PC-3 (cell line): ENCODE results near the gene CYP4F2.
"Not testable (repeated sequence)": the region's sequence is repeated elsewhere in the genome, so short reads cannot be mapped to it uniquely, and the experiment has no call there.

ENCODE experiments used
- EZH2 ChIP-seq: fragments of 300-600 bp; sonication (generic); IDR thresholded peaks from one replicate; pipeline ENCODE4 v1.6.1; 2017; ENCODE audit warnings: antibody characterized with exemption, mild to moderate bottlenecking, low read length; ENCODE audit not compliant: unreplicated experiment
- EZH2phosphoT487 ChIP-seq: fragments of 300-600 bp; sonication (generic); IDR thresholded peaks from 2 replicates; pipeline ENCODE4 v1.6.1; 2018; ENCODE audit warnings: mild to moderate bottlenecking, antibody characterized with exemption, low read length, borderline replicate concordance
- TF ChIP-seq, protein P1 (sequence below): fragments of 300-600 bp; sonication (generic); conservative IDR thresholded peaks from 2 replicates; pipeline ENCODE4 v1.5.1; 2017; ENCODE audit warnings: antibody characterized with exemption, low read depth, mild to moderate bottlenecking, low read length

DNA sequence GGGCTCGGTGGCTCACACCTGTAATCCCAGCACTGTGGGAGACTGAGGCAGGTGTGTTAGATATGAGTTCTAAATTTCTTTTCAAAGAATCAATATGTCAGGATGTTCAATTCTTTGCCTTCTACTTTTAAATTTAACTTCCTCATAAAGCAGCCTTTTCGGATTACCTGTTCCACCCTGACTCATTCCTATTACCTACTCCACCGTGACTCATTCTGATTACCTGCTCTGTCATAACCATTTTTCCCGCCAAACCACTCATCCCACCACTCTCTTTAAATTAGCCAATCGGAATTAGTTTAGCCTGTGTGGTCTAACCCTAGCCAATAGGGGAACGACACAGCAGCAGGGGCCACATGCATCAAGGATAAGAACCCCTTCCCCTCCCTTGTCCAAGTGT lies 24.1 kb downstream of the CYP4F2 start:
- TF ChIP-seq, protein P1, sequence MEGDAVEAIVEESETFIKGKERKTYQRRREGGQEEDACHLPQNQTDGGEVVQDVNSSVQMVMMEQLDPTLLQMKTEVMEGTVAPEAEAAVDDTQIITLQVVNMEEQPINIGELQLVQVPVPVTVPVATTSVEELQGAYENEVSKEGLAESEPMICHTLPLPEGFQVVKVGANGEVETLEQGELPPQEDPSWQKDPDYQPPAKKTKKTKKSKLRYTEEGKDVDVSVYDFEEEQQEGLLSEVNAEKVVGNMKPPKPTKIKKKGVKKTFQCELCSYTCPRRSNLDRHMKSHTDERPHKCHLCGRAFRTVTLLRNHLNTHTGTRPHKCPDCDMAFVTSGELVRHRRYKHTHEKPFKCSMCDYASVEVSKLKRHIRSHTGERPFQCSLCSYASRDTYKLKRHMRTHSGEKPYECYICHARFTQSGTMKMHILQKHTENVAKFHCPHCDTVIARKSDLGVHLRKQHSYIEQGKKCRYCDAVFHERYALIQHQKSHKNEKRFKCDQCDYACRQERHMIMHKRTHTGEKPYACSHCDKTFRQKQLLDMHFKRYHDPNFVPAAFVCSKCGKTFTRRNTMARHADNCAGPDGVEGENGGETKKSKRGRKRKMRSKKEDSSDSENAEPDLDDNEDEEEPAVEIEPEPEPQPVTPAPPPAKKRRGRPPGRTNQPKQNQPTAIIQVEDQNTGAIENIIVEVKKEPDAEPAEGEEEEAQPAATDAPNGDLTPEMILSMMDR = not testable (repeated sequence)
- not testable (repeated sequence) for TF ChIP-seq EZH2, EZH2phosphoT487
